PFSK-1 (cell line): ENCODE measurements around the gene FRMD8.
A peak's percentile ranks its signal among the peaks of the same experiment; 100 is the strongest.

Experiments
- FOXP2 ChIP-seq: optimal IDR thresholded peaks from 2 replicates; pipeline ENCODE3; 2011; ENCODE audit warnings: borderline replicate concordance, control low read depth, inconsistent platforms; ENCODE audit not compliant: insufficient read depth; ENCODE audit errors: extremely low read length, extremely low read depth
- POLR2AphosphoS5 ChIP-seq: IDR thresholded peaks from 2 replicates; pipeline ENCODE4 v1.6.1; 2012; ENCODE audit warnings: low read depth, mild to moderate bottlenecking, control low read depth, low read length, moderate library complexity
- SIN3A ChIP-seq: IDR thresholded peaks from 2 replicates; pipeline ENCODE4 v1.6.1; 2012; ENCODE audit warnings: mild to moderate bottlenecking, low read length, moderate library complexity, borderline replicate concordance; ENCODE audit not compliant: insufficient read depth
- TAF1 ChIP-seq: IDR thresholded peaks from 2 replicates; pipeline ENCODE4 v1.6.1; 2012; ENCODE audit warnings: low read length, control low read depth, borderline replicate concordance; ENCODE audit not compliant: insufficient read depth
- TF ChIP-seq, protein P1 (sequence below), 2 experiments: IDR thresholded peaks; 2 replicates each; pipeline versions ENCODE4 v1.6.1 to v1.8.0; 2011 to 2012; ENCODE audit warnings: low read depth in 2 of 2, low read length in 2 of 2, control low read depth in 1 of 2, inconsistent platforms in 1 of 2, mild to moderate bottlenecking in 1 of 2, moderate library complexity in 1 of 2; ENCODE audit not compliant: insufficient read depth in 1 of 2

Gene FRMD8

GRCh38 chr11:65382033-65382803 is 4.2 kb upstream of the FRMD8 start, which contains the start of gene SLC25A45:
TSS of gene SLC25A45 (minus strand) at chr11:65382646. CDS start at chr11:65381951, 695 bp downstream.
- TF ChIP-seq POLR2AphosphoS5 (no peak; the same call in none of the 2 replicates), FOXP2 (peak; percentile 98)
- TF ChIP-seq, protein P1, sequence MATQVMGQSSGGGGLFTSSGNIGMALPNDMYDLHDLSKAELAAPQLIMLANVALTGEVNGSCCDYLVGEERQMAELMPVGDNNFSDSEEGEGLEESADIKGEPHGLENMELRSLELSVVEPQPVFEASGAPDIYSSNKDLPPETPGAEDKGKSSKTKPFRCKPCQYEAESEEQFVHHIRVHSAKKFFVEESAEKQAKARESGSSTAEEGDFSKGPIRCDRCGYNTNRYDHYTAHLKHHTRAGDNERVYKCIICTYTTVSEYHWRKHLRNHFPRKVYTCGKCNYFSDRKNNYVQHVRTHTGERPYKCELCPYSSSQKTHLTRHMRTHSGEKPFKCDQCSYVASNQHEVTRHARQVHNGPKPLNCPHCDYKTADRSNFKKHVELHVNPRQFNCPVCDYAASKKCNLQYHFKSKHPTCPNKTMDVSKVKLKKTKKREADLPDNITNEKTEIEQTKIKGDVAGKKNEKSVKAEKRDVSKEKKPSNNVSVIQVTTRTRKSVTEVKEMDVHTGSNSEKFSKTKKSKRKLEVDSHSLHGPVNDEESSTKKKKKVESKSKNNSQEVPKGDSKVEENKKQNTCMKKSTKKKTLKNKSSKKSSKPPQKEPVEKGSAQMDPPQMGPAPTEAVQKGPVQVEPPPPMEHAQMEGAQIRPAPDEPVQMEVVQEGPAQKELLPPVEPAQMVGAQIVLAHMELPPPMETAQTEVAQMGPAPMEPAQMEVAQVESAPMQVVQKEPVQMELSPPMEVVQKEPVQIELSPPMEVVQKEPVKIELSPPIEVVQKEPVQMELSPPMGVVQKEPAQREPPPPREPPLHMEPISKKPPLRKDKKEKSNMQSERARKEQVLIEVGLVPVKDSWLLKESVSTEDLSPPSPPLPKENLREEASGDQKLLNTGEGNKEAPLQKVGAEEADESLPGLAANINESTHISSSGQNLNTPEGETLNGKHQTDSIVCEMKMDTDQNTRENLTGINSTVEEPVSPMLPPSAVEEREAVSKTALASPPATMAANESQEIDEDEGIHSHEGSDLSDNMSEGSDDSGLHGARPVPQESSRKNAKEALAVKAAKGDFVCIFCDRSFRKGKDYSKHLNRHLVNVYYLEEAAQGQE (IDR thresholded peaks at IDR 0.05; ENCODE audit: insufficient read depth in 1 of 2, low read depth in 2 of 2, low read length in 2 of 2): peak in 1 of 2 experiments; percentile 28; a peak in 1 of 4 replicates

- TF ChIP-seq, protein P1 (IDR thresholded peaks at IDR 0.05; ENCODE audit: insufficient read depth in 1 of 2, low read depth in 2 of 2, low read length in 2 of 2): no peak
- TF ChIP-seq TAF1 (no peak), FOXP2 (peak; percentile 20), SIN3A (no peak), POLR2AphosphoS5 (0 out of 2 replicates have a peak, but pooled peaks have one; percentile 76)
Observed at GRCh38 chr11:65382804-65383368, 3.6 kb upstream of the FRMD8 start.

DNA sequence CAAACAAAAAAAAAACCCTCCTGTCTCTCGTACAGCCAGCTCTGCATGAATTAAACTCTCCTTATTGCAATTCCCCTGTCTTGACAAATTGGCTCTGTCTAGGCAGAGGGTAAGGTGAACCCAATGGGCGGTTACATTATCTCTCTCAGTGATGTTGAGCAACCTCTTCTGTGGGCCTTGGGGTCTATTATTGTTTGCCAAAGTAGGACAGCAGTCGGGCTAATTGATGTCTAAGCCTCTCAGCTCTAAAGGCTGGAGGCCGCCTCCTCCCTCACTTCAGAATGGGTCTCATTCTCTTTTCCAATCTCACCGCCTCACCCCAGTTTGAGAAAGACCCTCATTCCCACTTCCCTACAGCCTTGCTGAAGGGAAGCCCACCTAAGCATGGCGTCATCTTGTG is 2.7 kb upstream of the FRMD8 start:
- TF ChIP-seq POLR2AphosphoS5: no peak
- TF ChIP-seq TAF1: no peak
- TF ChIP-seq FOXP2: no peak
- TF ChIP-seq SIN3A: no peak
- TF ChIP-seq, protein P1 (IDR thresholded peaks at IDR 0.05; ENCODE audit: insufficient read depth in 1 of 2, low read depth in 2 of 2, low read length in 2 of 2): no peak

DNA sequence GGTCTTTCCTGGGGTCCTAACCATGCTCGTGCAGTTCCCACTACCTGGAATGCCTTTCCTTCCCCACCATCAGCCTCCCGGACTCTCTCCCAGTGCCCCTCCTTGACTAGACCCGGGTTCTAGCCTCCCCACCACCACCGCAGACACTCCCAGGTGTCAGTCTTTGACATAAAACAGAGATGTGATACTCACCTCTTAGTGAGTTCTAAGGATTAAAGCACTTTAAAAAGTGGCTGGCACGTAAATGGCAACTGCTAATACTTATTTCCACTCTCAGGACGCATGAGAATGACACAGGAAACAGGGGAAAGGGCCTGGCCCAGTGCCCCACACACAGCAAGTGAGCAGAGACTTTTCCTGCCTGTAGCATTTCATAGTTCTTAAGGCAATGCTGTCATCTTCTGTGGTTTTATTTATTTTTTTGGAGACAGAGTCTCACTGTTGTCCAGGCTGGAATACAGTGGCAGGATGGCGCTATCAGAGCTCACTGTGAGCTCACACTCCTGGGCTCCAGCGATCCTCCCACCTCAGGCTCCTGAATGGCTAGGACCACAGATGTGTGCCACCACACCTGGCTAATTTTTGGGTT is 2.0 kb upstream of the FRMD8 start:
- TF ChIP-seq, protein P1 (IDR thresholded peaks at IDR 0.05; ENCODE audit: insufficient read depth in 1 of 2, low read depth in 2 of 2, low read length in 2 of 2): no peak
- TF ChIP-seq TAF1 (0 out of 2 replicates have a peak, but pooled peaks have one; percentile 26), FOXP2 (no peak)
